Skeletal muscle satellite cell (primary cell): ENCODE data around the gene TFF2.

ENCODE experiments used
- H3K27me3 ChIP-seq: 2 replicates; pipeline ENCODE4 v1.7.0; 2013; ENCODE audit warnings: low read length; ENCODE audit not compliant: control insufficient read depth, insufficient read depth
- H3K36me3 ChIP-seq: 2 replicates; pipeline ENCODE4 v1.7.0; 2013; ENCODE audit warnings: mild to moderate bottlenecking, control low read depth, low read length; ENCODE audit not compliant: insufficient read depth
- H3K4me1 ChIP-seq: 2 replicates; pipeline ENCODE4 v1.7.0; 2013; ENCODE audit warnings: low read length; ENCODE audit not compliant: control insufficient read depth, insufficient read depth
- H3K4me2 ChIP-seq: 2 replicates; pipeline ENCODE4 v1.7.0; 2013; ENCODE audit warnings: mild to moderate bottlenecking, low read length
- H3K4me3 ChIP-seq: 2 replicates; pipeline ENCODE4 v1.7.0; 2013; ENCODE audit warnings: low read length
- H3K9ac ChIP-seq: 2 replicates; pipeline ENCODE4 v1.7.0; 2013; ENCODE audit warnings: mild to moderate bottlenecking, low read depth, low read length, moderate library complexity
- H3K9me3 ChIP-seq: replicated peaks from 2 replicates; pipeline ENCODE4 v1.7.0; 2013; ENCODE audit warnings: mild to moderate bottlenecking, control low read depth, low read length

The TFF2 gene

DNA sequence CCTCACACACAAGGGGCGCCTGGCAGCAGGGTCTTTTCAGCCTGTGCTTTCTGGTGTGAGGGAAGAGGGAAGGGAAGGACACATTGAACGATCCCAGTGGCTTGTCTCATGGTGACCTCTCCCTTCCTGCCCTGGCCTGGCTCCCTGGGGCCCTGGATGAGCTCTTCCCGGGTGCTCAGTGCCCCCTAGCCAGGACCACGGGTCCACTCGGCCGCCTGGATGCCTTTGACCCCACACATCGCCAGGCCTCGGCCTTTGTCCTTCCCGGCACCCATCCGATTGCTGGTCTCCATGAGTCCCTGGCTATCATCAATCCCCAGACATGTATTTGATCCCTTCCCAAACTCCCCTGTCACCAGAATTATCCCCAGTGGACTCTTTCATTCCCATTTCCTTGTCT, 29.6 kb downstream of the TFF2 start:
- H3K27me3 ChIP-seq, result no peaks in the 10 kb centered on the region
- no peaks in the 10 kb centered on the region for H3K9me3 ChIP-seq
- H3K4me2 ChIP-seq, result no peak overlapping the region
- no peak overlapping the region for H3K4me3 ChIP-seq
- no peaks in the 10 kb centered on the region for H3K36me3 ChIP-seq
- no peak overlapping the region for H3K9ac ChIP-seq
- no peaks in the 10 kb centered on the region for H3K4me1 ChIP-seq

DNA sequence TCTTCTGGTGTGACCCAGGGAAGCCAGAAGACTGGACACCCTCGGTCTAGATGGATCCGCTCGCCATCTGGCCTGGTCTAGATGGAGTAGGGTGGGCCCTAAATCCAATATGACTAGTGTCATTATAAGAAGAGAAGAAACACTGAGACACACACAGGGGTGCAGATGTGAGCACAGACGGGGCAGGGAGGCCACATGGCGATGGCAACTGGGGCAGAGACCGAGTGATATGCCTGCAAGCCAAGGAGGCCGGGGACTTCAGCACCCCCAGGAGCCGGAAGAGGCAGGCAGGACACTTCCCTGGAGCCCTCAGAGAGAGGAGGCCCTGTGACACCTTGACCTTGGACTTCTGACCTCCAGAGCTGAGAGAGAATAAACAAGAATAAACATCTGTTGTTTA, 30.0 kb downstream of the TFF2 start:
- no peaks in the 10 kb centered on the region for H3K9me3 ChIP-seq
- no peak overlapping the region for H3K4me2 ChIP-seq
- H3K27me3 ChIP-seq, result no peaks in the 10 kb centered on the region
- H3K9ac ChIP-seq, result no peak overlapping the region
- no peak overlapping the region for H3K4me3 ChIP-seq
- H3K4me1 ChIP-seq, result no peaks in the 10 kb centered on the region
- H3K36me3 ChIP-seq, result no peaks in the 10 kb centered on the region

DNA sequence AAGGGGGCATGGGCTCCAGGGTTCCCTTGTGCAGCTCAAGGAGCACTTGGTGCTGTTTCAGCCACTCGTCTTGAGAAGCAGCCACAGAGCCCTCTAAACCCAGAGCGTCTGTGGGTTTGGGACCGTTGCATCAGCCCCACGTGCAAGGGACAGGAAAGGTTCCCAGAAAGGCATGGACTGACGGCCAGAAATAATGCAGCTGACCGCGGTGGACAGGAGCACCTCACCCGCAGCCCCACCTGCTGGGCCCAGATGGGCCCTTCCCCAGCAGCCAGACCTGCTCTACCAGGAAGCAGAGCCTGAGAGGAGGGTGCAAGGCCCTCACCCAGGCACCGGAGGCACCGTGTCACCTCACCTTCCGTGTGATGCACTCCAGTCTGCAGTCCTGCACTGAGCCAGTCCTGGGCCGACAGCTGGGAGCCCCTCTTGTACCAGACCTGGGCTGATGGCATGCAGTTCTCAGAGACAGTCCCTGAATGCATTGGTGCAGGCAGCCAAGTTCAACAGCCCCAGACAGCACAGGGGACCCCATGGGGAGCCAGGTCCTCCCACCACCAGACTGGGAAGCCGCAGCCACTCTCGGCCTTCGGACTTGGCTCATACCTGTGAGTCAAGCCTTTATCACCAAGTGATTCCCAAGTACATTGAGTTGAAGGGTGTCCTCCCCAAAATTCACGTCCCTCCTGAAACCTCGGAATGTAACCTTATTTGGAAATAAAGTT, 30.8 kb downstream of the TFF2 start:
- Histone ChIP-seq H3K9me3 (no peaks in the 10 kb centered on the region), H3K27me3 (peaks cover 2% of the 10 kb centered on the region), H3K4me3 (no peak overlapping the region), H3K36me3 (no peaks in the 10 kb centered on the region), H3K4me2 (no peak overlapping the region), H3K9ac (no peak overlapping the region), H3K4me1 (no peaks in the 10 kb centered on the region)

DNA sequence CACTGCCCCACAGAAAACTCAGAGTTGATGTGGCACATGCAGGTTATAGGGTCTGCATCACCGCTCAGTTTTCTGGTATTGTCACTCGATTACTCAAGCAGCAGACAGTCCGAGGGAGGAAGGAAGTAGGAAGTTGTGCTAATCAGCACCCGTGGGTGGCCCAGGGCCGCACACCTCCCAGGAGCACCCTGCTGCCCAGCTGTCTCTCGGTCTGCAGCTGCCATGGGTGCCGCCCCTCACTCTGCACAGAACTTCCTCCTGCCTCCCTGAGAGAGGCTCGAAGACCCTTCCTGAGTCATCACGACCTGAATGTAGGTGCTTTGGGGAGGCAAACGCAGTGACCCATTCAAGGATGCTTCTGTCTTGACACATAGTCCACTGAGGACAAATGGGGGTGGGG, 31.4 kb downstream of the TFF2 start:
- no peak overlapping the region for H3K4me2 ChIP-seq
- H3K9me3 ChIP-seq, result no peaks in the 10 kb centered on the region
- H3K4me1 ChIP-seq, result no peaks in the 10 kb centered on the region
- peaks cover 3% of the 10 kb centered on the region for H3K27me3 ChIP-seq
- H3K9ac ChIP-seq, result no peak overlapping the region
- no peak overlapping the region for H3K4me3 ChIP-seq
- H3K36me3 ChIP-seq, result no peaks in the 10 kb centered on the region

DNA sequence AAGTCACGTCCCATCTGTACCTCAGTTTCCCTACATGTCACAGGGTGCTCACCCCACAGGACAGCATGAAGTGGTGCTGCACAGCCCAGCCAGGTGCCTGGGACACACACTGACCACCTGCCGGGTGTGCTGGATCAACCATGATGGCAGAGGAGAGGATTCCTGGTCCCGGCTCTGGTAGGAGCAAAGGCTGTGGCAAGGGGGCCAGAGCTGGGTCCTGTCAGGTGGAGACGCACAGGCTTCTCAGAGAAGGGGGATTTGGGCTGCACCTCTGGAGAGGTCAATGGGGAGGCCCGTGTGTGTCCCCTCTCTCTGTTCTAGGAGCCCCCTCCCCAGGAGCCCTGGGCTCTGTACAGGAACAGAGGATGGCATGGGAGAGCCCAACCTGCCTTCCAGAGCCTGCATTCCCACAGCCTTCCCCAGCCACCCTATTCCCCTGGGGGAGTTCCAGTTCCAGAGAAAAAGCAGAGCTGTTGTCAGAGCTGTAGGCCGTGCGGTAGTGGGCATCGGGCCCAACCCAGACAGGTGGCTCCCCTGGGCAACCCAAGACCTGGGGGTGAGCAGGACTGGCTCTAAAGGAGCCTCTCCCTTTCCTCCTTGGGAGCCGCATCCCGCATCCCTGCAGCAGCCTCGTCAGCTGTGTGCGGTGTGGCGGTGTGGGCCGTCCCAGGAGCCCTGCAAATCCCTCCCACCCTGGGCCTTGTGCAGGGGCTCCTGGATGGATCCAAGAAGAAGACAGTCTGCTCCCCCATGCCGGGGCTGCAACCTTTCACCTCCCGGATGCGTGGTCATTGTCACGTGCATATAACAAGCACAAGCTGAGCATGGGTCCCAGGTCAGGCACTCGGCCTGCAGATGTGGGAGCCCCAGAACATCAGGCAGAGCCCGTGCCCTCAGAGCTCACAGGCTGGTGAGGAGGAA, 32.7 kb downstream of the TFF2 start:
- Histone ChIP-seq H3K36me3 (no peaks in the 10 kb centered on the region), H3K9ac (no peak overlapping the region), H3K27me3 (peaks cover 15% of the 10 kb centered on the region), H3K9me3 (no peaks in the 10 kb centered on the region), H3K4me3 (no peak overlapping the region), H3K4me1 (no peaks in the 10 kb centered on the region), H3K4me2 (no peak overlapping the region)

DNA sequence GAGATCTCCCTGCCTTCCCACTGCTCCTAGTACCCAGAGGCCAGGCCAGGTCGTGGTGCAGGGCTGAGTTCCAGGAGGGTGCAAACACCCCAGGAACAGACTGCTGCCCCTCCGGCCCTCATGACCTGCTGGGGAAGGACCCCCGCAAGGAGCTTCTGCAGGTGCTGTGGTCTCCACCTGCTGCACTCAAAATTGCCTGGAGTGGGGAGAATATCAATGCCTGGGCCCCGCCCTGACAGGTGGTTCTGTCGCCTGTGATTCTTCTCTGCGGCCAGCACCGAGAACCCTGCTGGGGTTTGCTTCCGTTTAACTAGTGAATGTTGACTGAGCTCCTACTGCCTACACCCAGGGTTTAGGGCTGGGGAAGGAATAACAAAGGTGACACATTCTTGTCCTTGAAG, 33.5 kb downstream of the TFF2 start:
- Histone ChIP-seq H3K9me3 (no peaks in the 10 kb centered on the region), H3K36me3 (no peaks in the 10 kb centered on the region)

DNA sequence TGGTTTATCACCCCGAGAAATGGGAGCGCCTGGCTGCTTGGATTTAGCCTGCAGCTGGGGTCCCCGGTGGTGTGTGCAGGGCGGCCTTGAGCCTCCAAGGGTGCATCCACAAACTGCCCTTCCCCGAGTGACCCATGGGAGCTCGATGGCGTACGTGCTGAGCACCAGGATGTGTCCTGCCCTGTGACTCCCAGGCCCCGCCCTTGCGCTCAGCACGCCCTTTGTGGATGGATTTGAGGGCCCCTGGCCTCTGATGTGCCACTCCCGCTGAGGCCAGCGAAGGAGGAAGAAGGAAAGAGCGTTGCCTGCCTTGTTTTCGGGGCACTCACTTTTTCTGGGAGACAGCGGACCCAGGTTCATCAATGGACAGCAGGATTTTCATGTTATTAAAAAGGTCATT, 33.9 kb downstream of the TFF2 start:
- Histone ChIP-seq H3K9ac (no peak overlapping the region), H3K4me2 (no peak overlapping the region), H3K36me3 (no peaks in the 10 kb centered on the region), H3K4me3 (no peak overlapping the region), H3K4me1 (no peaks in the 10 kb centered on the region), H3K27me3 (peaks cover 19% of the 10 kb centered on the region), H3K9me3 (no peaks in the 10 kb centered on the region)

More for the DNA sequence above, 33.5 kb downstream of the TFF2 start:
- Histone ChIP-seq H3K4me2 (no peak overlapping the region), H3K27me3 (peaks cover 19% of the 10 kb centered on the region), H3K4me3 (no peak overlapping the region), H3K9ac (no peak overlapping the region), H3K4me1 (no peaks in the 10 kb centered on the region)

DNA sequence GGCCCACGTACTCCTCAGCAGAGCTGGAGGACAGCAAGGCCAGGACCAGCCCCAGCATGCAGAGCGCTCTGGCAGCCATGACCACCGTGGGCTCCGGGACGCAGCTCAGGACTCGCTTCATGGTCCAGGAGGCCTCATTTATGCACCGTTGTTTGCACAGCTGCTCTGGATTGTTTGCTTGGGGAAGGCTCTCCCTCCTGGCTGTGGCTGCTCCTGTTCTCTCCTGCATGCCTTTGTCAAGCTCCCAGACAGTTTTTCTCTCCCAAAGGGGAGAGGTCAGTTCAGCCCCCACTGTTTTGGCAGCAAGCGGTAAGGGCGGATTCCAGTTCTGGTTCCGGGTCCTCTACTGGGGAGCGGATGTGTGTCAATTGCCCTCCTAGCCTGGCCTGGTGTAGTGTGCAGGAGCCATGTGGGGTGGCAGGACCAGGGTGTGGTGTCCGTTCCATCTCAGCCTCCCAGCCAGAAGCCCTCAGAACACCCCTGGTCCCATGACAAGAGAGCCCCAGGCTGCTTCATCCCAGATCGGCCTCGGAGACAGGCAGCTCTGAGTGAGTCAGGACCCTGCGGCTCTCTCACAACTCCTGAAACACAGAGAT, 35.4 kb downstream of the TFF2 start, which contains the start of gene TFF3:
Gene TFF3, minus strand, starts transcription at position 114 of the 596 bp plus-strand sequence. Its CDS starts 35 bp downstream, at position 79.
- Histone ChIP-seq H3K4me1 (no peaks in the 10 kb centered on the region), H3K4me3 (no peak within 1 kb of the TSS), H3K4me2 (no peak within 1 kb of the TSS), H3K9ac (no peak within 1 kb of the TSS), H3K9me3 (no peaks in the 10 kb centered on the region), H3K36me3 (no peaks in the 10 kb centered on the region), H3K27me3 (peaks cover 27% of the 10 kb centered on the region)

DNA sequence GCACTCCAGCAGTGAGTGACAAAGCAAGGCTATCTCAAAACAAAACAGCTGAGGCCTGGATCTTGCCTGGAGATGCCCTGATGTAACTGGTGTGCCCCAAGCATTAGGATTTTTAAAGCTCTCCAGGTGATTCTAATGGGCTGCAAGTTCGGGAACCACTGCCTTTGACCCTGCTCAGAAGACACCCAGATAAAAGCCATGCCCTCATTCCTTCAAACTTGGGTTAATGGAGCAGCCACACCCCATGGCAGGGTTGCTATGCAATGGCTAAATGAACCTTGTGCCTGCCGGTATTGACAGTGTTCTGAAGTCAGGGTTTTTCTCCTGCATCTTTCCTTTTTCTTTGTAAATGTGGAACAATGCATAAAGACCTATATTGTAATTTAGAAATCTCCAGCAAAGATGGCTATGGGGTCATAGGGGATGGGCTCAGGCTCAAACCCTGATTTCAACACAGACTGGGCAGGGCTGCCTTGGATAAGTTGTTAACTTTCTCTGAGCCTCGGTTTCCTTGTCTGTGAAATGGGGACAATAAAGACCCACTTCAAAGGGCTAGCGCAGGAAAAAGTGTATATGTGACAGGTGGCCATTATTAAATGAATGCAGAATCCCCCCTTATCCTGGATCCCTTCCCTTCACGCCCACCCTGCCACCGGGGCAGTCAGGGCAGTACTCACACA, 36.0 kb downstream of the TFF2 start:
- no peak overlapping the region for H3K9ac ChIP-seq
- no peaks in the 10 kb centered on the region for H3K9me3 ChIP-seq
- H3K27me3 ChIP-seq, result peaks cover 34% of the 10 kb centered on the region
- H3K4me2 ChIP-seq, result no peak overlapping the region
- no peaks in the 10 kb centered on the region for H3K36me3 ChIP-seq
- no peak overlapping the region for H3K4me3 ChIP-seq
- H3K4me1 ChIP-seq, result no peaks in the 10 kb centered on the region

DNA sequence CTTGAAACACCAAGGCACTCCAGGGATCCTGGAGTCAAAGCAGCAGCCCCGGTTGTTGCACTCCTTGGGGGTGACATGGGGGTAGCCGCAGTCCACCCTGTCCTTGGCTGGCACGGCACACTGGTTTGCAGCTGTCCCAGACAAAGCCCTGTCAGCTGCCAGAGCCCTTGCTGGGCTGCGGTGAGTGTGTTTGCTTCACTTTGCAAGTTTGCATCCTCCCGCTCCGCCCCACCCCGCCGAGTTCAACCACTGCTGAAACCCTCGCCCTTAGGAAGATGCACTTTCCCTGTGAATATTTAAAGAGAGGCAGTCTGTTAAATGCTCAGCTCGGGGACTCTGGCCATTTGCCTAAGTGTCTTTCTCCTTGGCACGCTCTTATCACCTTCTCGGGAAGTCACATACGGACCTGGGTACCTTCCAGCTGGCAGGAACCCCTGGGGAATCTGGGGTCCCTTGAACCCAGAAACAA, 37.3 kb downstream of the TFF2 start:
- H3K4me1 ChIP-seq, result no peaks in the 10 kb centered on the region
- no peak overlapping the region for H3K4me2 ChIP-seq
- no peaks in the 10 kb centered on the region for H3K9me3 ChIP-seq
- H3K36me3 ChIP-seq, result no peaks in the 10 kb centered on the region
- peaks cover 38% of the 10 kb centered on the region for H3K27me3 ChIP-seq
- no peak overlapping the region for H3K4me3 ChIP-seq
- no peak overlapping the region for H3K9ac ChIP-seq

DNA sequence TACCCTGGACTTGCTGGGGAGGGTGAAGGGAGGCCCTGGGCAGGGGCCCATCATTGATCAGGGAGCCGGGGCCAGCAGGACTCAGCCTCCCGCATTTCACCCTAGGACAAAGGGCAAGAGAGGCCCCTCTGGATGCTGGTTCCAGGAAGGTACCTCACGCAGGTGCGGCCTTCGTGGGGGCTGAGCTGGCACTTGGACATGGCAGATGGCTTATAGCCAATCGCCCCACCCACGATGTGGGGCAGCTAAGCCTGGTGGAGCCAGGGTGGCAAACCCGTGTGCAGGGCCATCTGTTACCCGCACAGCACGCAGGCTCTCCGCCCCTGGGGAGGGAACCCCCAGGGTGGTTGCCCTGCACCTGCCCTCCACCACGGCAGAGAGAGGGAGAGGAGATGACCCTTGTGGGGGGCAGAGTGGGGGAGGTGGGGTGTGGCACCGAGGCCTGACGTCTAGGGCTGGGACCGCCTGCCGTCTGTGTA, 38.1 kb downstream of the TFF2 start:
- Histone ChIP-seq H3K4me3 (no peak overlapping the region), H3K4me2 (no peak overlapping the region), H3K9ac (no peak overlapping the region), H3K27me3 (peaks cover 38% of the 10 kb centered on the region), H3K9me3 (no peaks in the 10 kb centered on the region), H3K36me3 (no peaks in the 10 kb centered on the region), H3K4me1 (no peaks in the 10 kb centered on the region)
